ENCODE results near the gene ROBO1.
"Not testable (repeated sequence)": the region's sequence is repeated elsewhere in the genome, so short reads cannot be mapped to it uniquely, and the experiment has no call there.

Gene ROBO1

DNA sequence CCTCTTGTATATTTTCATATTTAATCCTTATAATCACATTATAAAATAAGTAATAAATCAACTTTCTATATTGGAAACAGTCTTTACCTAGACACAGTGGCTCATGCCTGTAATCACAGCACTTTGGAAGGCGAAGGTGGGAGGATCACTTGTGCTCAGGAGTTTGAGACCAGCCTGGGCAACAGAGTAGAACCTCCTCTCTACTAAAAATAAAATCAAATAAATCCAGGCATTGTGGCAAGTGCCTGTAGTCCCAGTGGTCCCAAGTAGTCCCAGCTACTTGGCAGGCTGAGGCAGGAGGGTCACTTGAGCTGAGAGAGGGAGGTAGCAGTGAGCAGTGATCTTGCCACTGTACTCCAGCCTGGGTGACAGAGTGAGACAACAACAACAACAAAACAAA, 975.1 kb downstream of the ROBO1 start:
- no peak for DNase-seq (ENCODE audit: low read depth)

GRCh38 chr3:78792212-78792611, 975.6 kb downstream of the ROBO1 start:
- no peak for DNase-seq (ENCODE audit: low read depth)

DNA sequence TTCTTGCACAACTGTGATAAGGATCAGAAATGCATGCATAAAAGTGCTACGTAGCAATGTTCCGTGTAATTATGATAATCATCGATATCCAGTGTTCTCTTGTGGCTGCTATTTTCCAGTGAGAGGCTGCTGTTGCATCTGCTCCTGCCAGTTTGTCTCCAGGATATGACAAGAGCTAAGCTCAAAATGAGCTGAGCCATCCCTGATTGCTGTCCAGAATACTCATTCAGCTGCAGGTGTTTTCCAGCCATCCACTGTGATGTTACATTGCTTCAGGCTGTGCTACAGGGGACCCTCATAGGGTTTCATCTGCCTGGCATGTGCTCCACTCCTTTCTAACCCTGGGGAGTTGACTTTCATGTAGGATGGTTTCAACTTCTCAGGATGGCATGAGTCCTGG, 976.0 kb downstream of the ROBO1 start:
- no peak for DNase-seq (ENCODE audit: low read depth)

- no peak for DNase-seq (ENCODE audit: low read depth)
These were observed 979.0 kb downstream of the ROBO1 start for GRCh38 chr3:78788839-78789238.

DNA sequence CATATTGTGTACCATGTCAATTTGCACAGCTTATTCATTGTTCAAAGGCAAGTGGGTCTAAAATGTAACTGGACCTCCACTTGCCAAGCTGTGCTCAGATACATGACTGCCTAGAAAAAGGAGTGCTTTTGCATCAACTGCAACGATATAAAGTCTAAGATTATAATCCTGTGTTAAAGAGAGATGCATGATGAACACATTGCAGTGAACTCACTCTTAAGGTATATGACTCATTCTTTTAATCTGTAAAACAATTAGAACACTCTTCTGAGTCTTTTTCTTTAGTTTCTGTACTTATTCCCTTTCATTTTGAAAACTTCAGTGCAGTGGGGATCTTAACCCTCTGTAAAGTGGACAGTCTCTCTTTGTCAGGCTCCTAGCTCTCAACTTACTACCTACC, 982.8 kb downstream of the ROBO1 start:
- no peak for DNase-seq (ENCODE audit: low read depth)

- DNase-seq (ENCODE audit: low read depth), result no peak
These were observed 986.4 kb downstream of the ROBO1 start for GRCh38 chr3:78781351-78781750.

- DNase-seq (ENCODE audit: low read depth), result no peak
These were observed 1001.9 kb downstream of the ROBO1 start for GRCh38 chr3:78765671-78766485.

- DNase-seq (ENCODE audit: low read depth), result no peak
These were observed 1003.2 kb downstream of the ROBO1 start for GRCh38 chr3:78764634-78765033.

DNA sequence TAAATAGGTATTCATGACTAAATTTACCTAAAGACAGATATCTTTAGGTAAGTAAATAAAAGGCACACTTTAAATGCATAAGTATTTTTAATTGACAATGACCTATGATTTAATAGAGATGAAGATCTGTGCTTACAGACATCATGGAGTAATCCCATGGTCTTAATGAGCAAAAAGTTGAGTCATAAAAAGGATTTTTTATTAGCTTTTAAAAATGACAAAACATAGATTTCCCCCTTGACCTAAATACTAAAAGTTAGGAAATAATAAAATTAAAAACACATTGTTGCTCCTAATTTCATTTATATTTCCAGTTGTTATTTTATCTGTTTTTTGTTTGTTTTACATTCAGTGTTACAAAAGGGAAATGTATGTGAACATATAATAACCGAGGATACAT, 1005.7 kb downstream of the ROBO1 start:
- DNase-seq (ENCODE audit: low read depth), result no peak

DNA sequence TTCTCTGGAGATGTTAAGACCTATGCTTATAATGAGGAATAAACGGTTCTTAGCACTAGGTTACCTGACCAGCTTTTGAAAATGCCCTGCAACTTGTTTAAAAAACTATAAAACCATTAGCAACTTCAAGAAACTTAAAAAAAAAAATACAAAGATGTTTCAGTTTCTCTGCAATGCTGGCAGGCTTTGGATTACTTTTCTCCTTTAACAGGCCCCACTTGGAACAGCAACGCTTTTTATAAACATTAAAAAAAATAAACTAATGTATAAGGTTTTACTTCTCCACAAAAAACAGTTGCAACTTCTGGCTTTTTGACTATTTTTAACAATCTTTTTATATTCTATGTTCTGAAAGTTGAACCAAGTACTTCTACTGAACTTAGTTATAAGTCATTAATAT, 1006.7 kb downstream of the ROBO1 start:
- no peak for DNase-seq (ENCODE audit: low read depth)

GRCh38 chr3:78757731-78758130, 1010.1 kb downstream of the ROBO1 start:
- no peak for DNase-seq (ENCODE audit: low read depth)

GRCh38 chr3:78754066-78754743, 1013.6 kb downstream of the ROBO1 start:
- no peak for DNase-seq (ENCODE audit: low read depth)

GRCh38 chr3:78751266-78751665, 1016.5 kb downstream of the ROBO1 start:
- no peak for DNase-seq (ENCODE audit: low read depth)

DNA sequence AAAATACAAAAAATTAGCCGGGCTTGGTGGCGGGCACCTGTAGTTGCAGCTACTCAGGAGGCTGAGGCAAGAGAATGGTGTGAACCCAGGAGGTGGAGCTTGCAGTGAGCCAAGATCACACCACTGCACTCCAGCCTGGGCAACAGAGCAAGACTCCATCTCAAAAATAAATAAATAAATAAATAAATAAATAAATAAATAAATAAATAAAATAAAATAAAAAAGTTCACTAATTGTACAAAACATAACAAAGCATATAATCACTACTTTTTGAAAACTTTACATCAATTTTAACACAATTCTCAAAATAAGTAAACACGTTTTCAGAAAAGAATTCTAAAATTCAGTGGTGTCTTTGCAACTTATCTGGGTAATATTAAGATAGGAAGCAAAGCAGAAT, 1017.5 kb downstream of the ROBO1 start:
- not testable (repeated sequence) for DNase-seq (ENCODE audit: low read depth)

GRCh38 chr3:78749056-78749455, 1018.7 kb downstream of the ROBO1 start:
- DNase-seq (ENCODE audit: low read depth), result no peak

GRCh38 chr3:78745847-78746246, 1022.0 kb downstream of the ROBO1 start:
- no peak for DNase-seq (ENCODE audit: low read depth)

DNA sequence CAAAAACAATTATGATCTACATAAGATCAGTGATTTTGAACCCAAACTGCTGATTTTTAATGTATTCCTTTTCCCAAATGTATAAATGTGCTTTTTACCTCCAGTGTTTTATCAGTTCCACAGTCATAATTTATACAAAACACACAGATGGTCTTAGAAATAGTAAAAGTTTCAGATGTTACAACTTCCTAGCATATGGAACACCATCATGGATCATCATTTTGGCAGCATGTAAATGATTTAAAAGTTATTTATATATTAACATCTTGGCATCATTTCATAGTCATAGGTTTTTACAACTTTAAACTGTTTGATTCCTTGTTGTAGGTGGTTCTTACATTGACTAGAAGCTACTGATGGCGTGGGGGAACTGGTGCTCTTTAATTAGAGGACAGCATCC, 1025.3 kb downstream of the ROBO1 start:
- DNase-seq (ENCODE audit: low read depth), result no peak

DNA sequence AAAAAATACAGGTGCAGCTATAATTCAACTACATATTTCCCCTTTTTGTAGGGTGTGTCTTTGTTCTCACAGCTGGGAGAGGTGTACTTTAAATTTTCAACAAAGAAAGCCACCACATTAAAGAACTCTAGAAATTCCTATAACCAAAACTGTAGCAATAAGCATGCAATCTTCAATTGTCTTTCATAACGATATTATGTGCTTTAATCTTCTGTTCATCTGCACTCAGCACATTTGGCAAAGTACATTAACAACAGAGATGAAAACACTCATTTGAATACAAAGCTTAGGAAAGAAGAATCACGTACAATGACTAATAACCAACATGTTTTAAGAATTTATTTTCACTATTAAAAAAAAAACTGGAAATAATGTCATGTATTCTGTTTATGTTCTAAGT, 1025.8 kb downstream of the ROBO1 start:
- DNase-seq (ENCODE audit: low read depth), result no peak

GRCh38 chr3:78741066-78741645, 1026.6 kb downstream of the ROBO1 start:
- DNase-seq (ENCODE audit: low read depth), result no peak

- no peak for DNase-seq (ENCODE audit: low read depth)
These were observed 1029.0 kb downstream of the ROBO1 start for GRCh38 chr3:78738833-78739232.

- DNase-seq (ENCODE audit: low read depth), result no peak
These were observed 1029.8 kb downstream of the ROBO1 start for GRCh38 chr3:78737988-78738387.

- DNase-seq (ENCODE audit: low read depth), result no peak
These were observed 1030.9 kb downstream of the ROBO1 start for GRCh38 chr3:78736863-78737262.

GRCh38 chr3:78734048-78734637, 1033.7 kb downstream of the ROBO1 start:
- DNase-seq (ENCODE audit: low read depth), result no peak
